HG03045 (cell line): ENCODE data around the gene GNAS.

Source experiments
- ATAC-seq: cut with Tn5 transposase; IDR thresholded peaks from one replicate; pipeline ENCODE4 v1.9.1; 2021; ENCODE audit warnings: mild to moderate bottlenecking, moderate library complexity; ENCODE audit not compliant: unreplicated experiment

GNAS gene

GRCh38 chr20:58853466-58853865, 950 bp downstream of the GNAS start:
- ATAC-seq = no peak

GRCh38 chr20:58853976-58854637, 1.6 kb downstream of the GNAS start:
- ATAC-seq = no peak

GRCh38 chr20:58854638-58855471, 2.3 kb downstream of the GNAS start:
- no peak for ATAC-seq

GRCh38 chr20:58855506-58856389, 3.2 kb downstream of the GNAS start:
- ATAC-seq = no peak

- no peak for ATAC-seq
These were observed 10.7 kb downstream of the GNAS start for GRCh38 chr20:58863044-58863790.

- ATAC-seq = no peak
These were observed 11.8 kb downstream of the GNAS start for GRCh38 chr20:58864346-58864745.

- ATAC-seq = no peak
These were observed 13.3 kb downstream of the GNAS start for GRCh38 chr20:58865843-58866242.

GRCh38 chr20:58867211-58867610, 14.7 kb downstream of the GNAS start:
- ATAC-seq = no peak

GRCh38 chr20:58868795-58869194, 16.3 kb downstream of the GNAS start:
- ATAC-seq = no peak

GRCh38 chr20:58869662-58870227, 17.2 kb downstream of the GNAS start:
- no peak for ATAC-seq

GRCh38 chr20:58870293-58871014, 17.9 kb downstream of the GNAS start:
- no peak for ATAC-seq

GRCh38 chr20:58871533-58872102, 19.1 kb downstream of the GNAS start:
- ATAC-seq = no peak

GRCh38 chr20:58874469-58874868, 22.0 kb downstream of the GNAS start:
- ATAC-seq = no peak

- ATAC-seq = no peak
These were observed 22.6 kb downstream of the GNAS start for GRCh38 chr20:58875111-58875510.

- no peak for ATAC-seq
These were observed 23.1 kb downstream of the GNAS start for GRCh38 chr20:58875541-58876134.

- ATAC-seq = no peak
These were observed 23.9 kb downstream of the GNAS start for GRCh38 chr20:58876437-58876836.

- ATAC-seq = no peak
These were observed 24.8 kb downstream of the GNAS start for GRCh38 chr20:58877050-58877975.

- ATAC-seq = no peak
These were observed 25.5 kb downstream of the GNAS start for GRCh38 chr20:58877976-58878360.
